Measurements from ENCODE around the gene RHO.
A peak's percentile ranks its signal among the peaks of the same experiment; 100 is the strongest.

RHO gene

DNA sequence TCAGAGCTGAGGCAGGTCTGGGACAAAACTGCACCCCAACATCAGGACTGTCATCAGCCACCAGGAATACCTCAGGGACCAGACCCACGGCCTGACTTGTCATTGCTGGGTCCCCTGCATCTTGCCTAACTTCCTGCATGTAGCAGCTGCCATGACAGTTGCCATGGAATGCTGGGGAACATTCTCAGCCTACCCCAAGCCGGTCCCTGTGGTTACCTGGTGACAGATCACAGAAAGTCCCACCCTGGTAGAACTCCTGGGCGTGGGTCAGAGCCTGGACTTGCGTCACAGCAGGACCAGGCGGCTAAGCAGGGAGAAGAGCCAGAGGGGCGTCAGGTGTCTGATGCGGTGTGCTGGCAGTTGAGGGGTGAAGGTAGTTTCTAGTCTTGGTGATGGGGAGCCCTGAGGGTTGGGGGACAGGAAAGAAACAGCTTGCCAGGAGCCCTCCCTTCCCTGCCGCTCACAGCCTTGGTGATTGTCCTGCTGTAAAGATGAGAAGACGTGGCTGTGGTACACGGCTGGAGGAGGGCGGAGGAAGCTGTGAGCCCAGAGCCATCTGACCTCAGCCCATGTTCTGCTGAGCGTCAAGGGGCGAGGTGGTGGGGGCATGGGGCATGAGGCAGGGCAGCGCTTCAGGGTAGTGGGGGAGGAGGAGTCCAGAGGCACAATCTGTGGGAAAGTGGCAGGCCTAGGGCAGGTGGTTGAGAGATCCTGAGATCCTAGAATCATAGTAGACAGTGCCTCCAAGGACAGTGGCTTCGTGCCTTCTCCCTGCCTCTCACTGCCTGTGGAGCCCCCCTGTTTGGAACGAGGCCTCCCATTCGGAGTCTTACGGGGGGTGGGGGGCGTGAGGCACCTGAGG lies 19.9 kb downstream of the RHO start:
- DNase-seq = no peak

DNA sequence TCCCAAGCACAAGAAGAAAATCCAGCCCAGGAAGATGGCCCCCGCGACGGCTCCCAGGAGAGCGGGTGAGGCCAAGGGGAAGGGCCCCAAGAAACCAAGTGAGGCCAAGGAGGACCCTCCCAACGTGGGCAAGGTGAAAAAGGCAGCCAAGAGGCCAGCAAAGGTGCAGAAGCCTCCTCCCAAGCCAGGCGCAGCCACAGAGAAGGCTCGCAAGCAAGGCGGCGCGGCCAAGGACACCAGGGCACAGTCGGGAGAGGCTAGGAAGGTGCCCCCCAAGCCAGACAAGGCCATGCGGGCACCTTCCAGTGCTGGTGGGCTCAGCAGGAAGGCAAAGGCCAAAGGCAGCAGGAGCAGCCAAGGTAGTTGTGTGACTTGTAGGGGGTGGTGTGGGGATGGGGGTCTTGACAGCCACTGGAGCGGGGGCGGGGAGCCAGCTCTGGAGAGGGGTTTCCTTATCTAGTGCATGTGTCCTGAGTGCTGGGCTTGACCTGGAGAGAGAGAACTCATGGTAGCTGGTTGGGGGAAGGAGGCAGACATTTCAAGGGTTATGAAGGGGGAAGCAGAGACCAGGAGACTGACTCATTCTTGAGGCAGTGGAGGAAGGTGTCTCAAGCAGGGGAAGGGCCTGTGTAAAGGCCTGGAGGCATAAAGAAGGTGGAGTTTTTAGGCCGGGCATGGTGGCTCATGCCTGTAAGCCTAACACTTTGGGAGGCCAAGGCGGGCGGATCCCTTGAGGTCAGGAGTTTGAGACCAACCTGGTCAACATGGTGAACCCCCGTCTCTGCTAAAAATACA lies 20.8 kb downstream of the RHO start:
- peak; percentile 82 to 83 for DNase-seq

GRCh38 chr3:129549805-129550204 lies 21.4 kb downstream of the RHO start:
- peak; percentile 13 to 25 for DNase-seq

GRCh38 chr3:129552287-129553050 lies 24.0 kb downstream of the RHO start:
- DNase-seq = no peak

DNA sequence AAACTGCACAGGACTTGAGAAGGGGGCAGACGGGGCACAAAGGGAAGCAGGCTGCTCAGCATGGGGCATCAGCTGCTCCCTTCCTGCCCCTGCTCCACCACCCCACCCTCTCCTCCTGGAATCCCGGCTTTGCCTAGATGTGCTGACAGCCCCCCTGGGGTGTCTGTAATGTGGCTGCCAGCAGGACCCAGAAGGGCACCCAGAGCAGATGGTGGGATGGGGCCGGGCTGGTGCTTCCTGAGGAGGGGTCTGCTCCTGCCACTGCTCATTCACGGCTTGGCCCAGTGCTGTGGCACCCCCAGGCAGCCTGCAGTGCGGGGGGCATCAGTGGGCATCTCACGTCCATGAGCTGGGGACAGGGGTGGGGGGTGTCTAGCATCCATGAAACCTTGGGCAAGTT lies 24.7 kb downstream of the RHO start:
- DNase-seq = no peak

- no peak for DNase-seq
Measured at GRCh38 chr3:129553719-129554118, 25.3 kb downstream of the RHO start.

DNA sequence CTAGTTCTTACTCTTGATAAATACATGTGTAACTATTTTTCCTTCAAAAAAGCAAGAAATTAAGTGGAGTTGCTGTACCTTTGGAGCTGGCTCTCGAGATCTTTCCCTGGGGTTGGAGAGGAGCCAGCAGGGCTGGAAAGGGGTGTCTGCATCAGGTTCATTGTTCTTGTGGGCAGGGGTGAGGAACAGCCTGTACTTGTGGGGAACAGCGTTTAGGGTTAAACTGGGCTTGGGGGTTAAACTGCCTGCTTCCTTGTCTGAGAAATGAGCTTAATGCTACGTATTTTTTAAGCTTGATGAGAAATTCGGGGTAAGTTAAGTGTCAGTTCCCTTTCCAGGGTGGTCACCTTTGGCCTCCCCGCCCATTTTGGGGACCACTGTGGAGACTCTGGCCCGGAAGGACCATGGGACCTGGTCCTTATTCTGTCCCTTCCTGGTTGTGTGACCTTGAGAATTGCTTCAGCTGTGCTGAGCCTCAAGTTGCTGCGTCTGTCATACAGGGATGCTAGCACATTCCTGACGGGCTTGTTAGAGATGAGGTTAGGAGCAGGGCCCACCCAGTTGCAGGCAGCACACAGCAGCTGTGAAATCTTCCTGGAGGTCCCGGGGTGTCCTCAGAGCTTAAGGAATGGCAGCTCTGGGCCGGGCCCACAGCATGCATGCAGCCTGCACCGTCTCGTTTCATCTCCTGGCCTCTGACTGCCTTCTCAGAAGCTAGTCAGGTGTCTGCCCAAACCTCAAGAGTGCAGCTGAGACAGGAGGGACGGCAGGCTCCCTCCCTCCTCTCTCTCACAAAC lies 26.1 kb downstream of the RHO start:
- no peak for DNase-seq

- no peak for DNase-seq
Measured at GRCh38 chr3:129555153-129555550, 26.7 kb downstream of the RHO start.

DNA sequence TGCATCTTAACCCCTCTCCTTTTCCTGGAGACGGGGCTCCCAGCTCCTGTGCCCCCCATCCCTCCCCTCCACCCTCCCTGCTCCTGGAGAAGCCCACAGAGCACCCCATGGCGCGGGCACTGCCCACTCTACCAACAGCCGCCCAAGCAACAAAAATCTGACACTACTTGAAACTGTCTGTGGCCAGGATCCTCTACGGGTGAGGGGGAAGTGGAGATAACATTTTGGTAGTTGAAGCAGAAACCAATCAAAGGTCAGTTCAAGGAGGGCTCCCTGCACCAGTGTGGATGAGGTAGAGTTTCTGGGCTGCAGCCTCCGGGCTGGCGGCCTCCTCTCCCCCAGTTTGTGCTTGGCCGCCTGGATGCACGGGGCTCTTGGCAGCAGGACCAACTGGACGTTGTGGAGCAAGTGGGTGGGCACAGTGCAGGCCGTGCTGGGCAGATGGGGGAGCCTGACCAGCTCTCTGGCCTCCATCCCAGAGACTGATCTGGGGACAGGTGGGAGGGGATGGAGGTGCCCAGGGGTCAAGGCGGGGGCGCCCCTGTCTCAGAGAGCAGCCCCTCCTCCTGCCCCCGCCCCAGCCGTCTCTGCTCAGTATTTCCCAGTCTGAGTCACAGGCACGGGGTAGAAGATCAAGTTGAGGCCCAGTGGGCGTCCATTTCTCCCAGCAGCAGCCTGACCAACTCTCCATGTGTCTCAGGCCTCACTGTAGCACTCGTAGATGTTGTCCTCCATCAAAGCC lies 27.3 kb downstream of the RHO start:
- DNase-seq = no peak

DNA sequence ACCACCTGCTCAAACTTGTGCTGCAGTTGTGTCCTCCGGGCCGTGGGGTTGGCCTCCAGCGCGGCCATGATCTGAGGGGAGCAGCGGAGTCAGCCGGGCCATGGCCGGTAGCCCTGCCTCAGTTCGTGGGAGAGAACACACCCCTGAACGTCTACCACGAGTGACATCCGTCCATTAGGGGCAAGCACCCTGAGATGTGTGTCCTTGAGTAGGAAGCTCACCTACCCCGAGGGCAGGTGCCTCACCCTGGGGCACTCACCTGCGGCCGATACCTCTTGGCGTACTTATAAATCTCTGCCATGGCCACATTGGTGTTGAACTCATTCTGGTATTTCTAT lies 27.9 kb downstream of the RHO start:
- no peak for DNase-seq

DNA sequence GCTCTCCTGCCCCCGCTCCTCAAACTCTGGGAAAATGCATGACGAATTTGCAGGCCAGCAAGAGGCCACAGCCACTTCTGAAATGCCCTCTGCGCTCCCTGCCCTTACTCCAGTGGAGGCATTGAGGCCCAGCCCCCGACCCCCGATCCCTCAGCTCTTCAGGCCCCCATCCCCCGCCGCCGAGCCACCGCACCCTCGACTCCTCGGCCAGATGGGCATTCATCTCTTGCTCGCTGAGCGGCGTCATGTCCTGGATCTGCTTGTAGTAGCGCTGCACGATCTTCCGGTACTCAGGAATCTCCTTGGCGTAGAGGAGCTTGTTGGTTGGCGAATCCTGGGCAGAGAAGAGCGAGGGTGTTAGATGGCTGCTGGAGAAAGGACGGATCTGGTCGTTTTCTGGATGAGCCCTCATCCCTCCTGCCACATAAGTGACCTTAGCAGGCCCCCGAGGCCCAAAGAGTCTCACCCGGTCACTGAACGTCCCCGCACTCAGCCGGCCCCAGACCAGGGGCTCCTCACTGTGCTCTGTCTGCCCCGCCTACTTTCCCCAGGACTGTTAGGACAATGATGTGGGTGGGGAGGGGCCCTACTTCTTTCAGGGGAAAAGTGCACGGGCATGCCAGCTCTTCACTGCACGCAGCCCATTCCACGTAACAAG lies 28.6 kb downstream of the RHO start:
- no peak for DNase-seq

DNA sequence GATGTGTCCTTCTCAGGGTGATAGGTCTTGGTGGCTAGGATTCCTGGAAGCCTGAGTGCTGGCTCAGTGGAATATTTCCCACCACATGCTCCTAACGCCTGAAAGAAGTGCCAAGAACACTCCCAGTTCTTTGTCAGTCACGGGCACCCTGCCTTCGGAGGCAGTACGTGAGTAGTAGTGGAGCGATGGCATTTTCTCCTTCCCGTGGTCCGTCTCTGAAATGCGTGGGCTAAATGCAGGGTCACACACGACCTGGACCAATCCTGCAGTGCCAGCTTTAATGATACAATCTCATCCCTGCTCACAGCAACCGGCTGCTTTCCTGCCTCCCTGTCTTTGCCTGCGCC lies 29.1 kb downstream of the RHO start:
- no peak for DNase-seq

DNA sequence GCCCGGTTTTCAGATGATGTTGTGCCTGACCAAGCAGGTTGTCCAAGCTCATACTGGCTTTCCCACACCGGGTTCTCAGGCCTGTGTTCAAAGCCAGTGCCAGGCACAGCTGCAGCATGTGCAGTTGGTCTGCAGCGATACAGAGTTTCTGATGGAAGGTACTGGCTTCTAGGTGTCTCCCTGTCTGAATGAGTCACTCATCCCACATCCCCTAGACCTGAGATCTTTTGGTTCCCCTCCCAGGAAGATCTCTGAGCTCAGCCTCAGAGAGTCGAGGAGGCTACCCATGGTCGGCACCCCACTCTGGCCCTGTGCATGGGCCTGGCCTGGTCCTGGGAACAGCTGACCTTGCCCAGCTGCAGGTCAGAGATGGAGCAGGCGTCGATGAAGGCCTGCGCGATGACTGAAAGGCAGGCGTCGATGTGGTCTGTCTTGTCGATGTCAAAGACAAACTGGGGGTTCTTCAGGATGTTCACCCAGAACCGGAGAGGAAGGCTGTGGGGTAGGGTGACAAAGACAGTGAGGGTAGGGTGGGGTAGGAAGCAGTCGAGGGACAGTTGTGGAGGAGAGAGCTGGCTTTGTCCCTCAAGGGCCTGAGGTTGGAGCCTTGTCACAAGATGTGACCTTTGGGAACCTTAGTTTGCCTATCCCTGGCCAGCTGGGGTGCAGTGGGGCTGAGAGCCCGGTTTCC lies 29.8 kb downstream of the RHO start:
- no peak for DNase-seq

GRCh38 chr3:129558772-129559564 lies 30.5 kb downstream of the RHO start:
- no peak for DNase-seq

- no peak for DNase-seq
Measured at GRCh38 chr3:129559565-129560079, 31.2 kb downstream of the RHO start.

DNA sequence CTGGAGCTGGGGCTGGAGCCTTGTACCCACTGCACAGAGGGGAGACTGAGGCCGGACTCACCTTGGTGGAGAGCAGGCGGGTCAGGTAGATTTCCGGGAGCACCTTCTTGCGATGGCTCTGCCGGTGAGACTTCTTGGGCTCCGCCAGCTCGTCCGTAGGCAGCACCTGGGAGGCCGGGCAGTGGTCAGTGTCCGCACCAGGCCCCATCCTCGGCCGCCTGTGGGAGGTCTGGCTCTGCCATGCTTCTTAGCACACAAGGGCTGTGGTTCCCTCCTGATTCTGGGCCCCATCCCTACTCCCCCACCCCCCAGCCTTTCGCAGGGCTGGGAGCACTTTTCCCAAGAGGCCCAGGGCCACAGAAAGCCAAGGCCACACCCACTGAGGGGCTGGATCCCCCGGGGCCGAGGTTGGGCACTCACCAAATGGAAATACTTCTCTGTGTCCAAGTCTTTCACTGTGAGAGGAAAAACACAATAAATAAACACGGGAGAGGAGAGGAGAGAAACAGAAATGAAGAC lies 31.9 kb downstream of the RHO start:
- DNase-seq = no peak

DNA sequence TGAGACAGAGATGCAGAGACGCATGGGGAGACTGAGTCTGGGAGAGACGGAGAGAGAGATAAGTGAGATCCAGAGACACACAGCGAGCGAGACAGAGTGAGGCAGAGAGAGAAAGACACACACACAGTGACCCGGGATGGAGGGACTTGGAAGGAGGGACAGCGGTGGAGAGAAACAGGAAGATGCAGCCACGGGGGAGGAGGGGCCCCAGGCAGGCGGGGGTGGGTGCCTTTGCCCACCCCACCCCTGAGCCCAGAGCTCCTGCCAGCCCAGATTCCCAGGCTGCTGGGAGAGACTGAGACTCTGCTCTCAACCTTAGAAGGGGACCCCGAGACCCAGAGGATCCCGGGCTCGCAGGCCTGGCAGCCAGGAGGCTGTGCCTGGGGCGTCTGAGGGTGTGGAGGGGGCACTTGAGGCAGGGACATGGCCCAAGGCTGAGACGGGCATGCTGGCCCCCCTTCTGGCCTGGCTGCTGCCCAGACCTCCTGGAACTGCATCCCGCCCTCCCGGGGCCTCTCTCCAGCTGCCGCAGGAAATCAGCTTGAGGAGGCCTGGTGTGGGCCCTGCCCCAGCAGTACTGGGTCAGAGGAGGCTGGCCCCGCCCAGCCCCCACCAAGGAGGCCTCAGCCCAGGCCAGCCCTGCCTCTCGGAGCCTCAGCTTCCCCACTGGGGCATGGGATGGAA lies 32.6 kb downstream of the RHO start:
- DNase-seq = no peak

DNA sequence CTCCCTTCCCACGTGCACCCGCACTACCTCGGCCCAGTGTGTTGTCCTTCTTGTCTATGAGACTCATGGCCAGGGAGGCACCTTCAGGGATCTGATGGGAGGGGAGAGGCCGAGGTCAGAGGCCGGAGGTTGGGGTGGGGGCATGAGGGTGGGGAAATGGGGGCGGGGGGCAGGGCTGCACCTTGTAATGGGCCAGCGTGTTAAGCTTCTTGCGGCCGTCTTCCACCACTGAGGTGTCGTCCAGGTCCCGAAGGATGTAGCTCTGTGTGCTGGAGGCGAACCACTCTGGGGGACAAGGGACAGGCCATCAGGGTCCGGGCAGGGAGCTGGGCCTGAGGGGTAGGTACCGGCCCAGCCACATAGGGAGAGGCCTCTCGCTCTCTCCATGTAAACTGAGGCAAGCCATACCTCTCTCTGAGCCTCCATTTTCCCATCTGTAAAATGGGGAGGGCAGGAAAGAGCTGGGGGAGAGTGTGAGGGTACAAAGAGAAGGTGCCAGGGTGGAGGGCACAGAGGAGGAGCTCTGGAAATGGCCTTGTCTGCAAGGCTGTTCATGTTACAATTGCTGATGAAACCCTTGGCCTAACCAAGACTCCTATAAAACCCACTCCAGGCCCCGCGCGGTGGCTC lies 33.3 kb downstream of the RHO start:
- no peak for DNase-seq

All from AML-193 (cell line).